GM21619 (cell line): ENCODE data around the gene WDR89.
"Not testable (repeated sequence)": the region's sequence is repeated elsewhere in the genome, so short reads cannot be mapped to it uniquely, and the experiment has no call there.

ENCODE experiments used
- ATAC-seq: cut with Tn5 transposase; IDR thresholded peaks from one replicate; pipeline ENCODE4 v1.9.1; 2021; ENCODE audit not compliant: unreplicated experiment

Gene WDR89

DNA sequence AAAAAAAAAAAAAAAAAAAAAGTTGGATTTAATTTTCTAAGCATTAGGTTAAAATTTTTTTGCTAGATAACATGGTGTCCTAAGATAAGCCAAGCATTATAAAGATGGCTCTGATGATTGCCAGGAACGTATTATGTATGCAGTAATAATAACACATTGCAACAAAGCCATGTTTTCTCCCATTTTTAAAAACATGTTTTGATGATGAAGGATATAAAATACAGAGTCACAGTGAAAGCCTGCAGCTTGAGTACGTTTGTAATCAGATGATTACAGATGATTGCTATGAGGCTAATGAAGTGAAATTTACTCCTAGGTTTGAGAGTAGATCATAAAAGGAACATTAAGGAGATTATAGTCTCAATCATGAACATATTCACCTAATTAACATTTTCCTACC is 13.3 kb upstream of the WDR89 start:
- no peak for ATAC-seq

DNA sequence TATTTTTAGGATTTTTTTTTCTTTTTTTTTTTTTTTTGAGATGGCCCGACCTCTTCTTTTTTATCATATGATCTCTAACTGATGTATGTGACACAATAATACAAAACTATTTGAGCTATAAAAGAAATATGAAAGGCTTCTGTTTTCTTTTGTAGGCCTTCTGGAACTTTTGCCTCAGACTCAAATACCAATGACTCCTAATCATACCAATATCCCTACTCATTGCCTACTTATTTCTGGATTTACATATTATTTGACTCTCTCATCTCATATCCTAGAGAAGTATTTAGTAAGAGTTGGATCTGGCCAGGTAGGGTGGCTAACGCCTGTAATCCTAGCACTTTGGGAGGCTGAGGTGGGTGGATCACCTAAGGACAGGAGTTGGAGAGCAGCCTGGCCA is 12.7 kb upstream of the WDR89 start:
- no peak for ATAC-seq

DNA sequence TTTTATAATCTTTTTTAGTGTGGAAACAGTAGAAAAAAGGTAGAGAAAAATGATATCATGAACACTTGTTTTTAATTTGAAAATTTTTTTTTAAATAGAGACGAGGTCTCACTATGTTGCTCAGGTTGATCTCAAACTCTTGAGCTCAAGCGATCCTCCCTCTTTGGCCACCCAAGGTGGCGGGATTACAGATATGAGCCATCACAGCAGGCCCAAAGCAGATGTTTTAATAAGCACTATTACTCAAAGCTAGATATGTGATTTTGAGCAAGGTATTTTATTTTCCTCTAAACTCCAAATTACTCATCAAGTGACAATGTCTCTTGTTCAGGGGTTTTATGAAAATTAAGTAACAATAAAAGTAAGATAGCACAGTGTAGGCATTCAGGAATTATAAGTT is 10.7 kb upstream of the WDR89 start:
- no peak for ATAC-seq

- ATAC-seq = peak; percentile 55
Observed at GRCh38 chr14:63650256-63650952, 8.7 kb upstream of the WDR89 start.

DNA sequence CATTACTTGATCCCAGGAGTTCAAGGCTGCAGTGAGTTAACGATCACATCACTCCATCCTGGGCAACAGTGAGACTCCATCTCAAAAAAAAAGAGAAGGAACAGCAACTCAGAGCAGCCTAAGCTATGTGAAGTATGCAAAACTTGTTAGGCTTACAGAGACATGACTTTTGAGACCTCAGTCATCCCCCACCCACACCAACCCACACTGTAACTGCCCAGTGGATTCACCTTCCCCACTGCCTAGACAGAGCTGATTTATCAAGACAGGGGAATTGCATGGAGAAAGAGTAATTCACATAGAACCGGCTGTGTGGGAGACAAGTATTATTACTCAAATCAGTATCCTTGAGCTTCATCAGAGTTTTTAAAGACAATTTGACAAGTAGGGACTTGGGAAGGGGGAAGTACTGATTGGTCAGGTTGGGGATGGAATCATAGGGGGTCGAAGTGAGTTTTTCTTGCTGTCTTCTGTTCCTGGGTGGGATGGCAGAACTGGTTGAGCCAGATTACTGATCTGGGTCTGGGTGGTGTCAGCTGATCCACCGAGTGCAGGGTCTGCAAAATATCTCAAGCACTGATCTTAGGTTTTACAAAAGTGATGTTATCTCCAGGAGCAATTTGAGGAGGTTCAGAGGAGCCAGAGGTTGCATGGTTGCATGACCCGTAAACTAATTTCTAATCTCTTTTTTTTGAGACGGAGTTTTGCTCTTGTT is 6.2 kb upstream of the WDR89 start:
- no peak for ATAC-seq

DNA sequence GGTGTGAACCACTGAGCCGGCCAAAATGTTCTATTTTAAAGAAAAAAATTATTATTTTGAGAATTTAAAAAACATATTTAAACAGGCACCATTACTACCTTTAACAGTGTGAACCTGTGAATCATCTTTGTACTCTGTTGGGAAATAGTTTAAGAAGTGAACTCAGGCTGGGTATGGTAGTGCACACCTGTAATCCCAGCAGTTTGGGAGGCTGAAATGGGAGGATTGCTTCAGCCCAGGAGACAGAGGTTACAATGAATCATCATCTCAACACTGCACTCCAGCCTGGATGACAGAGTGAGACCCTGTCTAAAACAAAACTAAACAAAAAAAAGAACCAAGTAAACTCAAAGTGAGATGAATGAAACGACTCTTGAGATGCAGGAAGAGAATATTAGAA is 3.1 kb upstream of the WDR89 start:
- ATAC-seq = no peak

DNA sequence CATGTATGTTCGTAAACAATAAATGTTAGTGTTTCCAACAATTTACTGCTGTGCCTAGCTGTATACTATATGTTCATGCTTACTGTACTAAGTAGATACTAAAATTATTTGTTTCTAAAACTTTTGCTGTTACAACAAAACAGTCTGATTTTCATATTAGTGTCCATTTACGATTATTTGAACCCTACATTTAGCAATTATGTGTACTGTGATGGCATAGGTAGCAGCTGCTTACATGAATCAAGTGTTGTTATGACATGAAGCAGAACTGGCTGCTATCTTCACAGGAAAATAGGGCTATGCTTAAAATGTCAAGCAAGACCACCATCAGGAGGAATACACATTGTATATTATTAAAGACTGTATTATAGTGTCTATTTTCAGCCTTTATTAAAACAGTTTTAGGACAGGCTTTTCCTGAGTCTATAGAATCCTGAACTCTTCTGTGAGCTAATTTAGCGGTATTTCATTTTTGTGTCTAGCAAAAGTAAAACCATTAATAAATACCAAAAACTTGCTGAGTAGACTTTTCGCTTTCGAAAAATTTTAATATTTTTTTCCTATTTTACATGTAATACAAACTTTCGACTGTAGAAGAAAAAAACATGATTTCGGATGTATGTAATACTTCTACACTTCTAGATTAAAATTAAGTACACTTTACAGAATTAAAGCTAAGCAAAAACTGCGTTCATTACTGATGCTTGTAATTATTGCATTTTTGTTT is 1.1 kb upstream of the WDR89 start:
- ATAC-seq = no peak

DNA sequence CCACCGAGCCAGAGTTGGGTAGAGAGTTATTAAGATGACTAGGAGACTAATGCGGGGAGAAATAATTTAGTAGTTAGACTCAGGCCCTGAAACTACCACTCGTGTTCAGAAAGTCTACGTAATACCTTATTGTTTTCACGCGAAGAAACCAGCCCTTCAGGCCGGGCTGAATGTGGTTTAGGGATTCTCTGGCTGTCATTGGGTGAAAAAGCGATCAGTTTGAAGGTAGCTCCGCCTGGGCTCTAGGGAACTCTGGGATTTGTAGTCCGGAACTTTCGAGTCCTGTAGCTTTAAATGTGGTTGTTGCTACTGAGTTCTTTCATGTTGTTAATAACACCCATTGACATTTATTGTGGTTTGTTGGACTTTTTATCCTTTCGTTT is 549 bp upstream of the WDR89 start:
- ATAC-seq = peak; percentile 57

GRCh38 chr14:63638493-63638892 is 3.2 kb downstream of the WDR89 start:
- ATAC-seq = no peak

DNA sequence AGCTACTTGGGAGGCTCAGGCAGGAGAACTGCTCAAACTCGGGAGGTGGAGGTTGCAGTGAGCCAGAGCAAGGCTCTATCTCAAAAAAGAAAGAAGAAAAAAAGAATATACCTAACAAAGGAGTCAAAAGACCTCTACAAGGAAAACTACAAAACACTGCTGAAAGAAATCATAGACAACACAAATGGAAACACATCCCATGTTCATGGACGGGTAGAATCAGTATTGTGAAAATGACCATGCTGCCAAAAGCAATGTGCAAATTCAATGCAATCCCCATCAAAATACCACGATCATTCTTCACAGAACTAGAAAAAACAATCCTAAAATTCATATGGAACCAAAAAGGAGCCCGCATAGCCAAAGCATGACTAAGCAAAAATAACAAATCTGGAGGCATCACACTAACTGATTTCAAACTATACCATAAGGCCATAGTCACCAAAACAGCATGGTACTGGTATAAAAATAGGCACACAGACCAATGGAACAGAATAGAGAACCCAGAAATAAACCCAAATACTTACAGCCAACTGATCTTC is 5.5 kb downstream of the WDR89 start:
- ATAC-seq = not testable (repeated sequence)

GRCh38 chr14:63633801-63634200 is 7.9 kb downstream of the WDR89 start:
- ATAC-seq = no peak

DNA sequence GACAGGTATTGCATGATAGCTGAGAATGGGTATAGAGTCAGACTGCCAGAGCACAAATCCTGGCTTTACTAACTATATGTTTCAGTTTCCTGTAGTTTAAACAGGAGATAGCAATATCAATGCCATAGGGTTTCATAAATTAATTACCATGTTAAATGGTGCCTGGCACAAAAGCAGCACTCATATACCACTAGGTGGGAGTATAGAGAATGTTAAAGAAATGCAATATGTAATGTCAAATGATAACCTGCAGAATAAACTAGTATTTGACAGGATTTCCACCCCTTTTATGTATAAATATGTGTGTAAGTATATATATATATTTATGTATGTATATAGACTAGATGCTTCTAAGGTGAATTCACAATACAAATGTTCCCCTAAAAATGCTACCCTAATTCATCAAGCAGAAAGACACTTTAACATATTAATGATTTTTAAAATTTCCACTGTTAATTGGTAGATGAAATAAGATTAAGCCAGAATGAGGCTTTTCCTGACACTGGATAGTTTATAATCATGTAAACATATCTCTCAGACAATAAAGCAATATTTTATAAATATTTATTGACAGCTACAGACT is 8.6 kb downstream of the WDR89 start:
- no peak for ATAC-seq

- no peak for ATAC-seq
Observed at GRCh38 chr14:63624701-63625100, 17.0 kb downstream of the WDR89 start.

- no peak for ATAC-seq
Observed at GRCh38 chr14:63624203-63624602, 17.5 kb downstream of the WDR89 start.

DNA sequence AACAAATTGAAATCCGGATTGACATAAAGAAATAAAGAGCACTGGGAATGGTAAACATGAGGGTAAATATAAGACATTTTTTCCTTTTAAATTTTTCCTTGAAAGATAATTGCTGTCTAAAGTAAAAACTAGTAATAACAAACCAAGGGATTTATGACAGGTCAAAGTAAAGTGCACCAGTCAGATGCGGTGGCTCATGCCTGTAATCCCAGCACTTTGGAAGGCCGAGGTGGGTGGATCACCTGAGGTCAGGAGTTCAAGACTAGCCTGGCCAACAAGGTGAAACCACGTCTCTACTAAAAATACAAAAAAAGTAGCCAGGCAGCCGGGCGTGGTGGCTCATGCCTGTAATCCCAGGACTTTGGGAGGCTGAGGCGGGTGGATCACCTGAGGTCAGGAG is 19.7 kb downstream of the WDR89 start:
- ATAC-seq = not testable (repeated sequence)

DNA sequence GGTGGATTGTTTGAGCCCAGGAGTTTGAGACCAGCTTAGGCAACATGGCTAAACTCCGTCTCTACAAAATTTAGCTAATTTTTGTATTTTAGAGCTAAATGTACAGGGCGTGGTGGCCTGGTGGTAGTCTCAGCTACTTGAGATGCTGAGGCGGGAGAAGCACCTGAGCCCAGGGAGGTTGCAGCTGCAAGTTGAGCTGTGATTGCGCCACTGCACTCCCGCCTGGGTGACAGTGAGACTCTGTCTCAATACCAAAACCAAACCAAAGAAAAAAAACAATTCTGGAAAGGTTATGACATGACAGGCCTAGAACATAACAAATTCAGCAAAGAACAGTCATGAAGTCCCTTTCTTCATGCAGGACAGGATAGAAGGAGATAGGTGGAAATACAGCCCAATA is 25.7 kb downstream of the WDR89 start:
- no peak for ATAC-seq

GRCh38 chr14:63614679-63615363 is 26.9 kb downstream of the WDR89 start:
- no peak for ATAC-seq

- ATAC-seq = no peak
Observed at GRCh38 chr14:63611078-63611477, 30.6 kb downstream of the WDR89 start.

DNA sequence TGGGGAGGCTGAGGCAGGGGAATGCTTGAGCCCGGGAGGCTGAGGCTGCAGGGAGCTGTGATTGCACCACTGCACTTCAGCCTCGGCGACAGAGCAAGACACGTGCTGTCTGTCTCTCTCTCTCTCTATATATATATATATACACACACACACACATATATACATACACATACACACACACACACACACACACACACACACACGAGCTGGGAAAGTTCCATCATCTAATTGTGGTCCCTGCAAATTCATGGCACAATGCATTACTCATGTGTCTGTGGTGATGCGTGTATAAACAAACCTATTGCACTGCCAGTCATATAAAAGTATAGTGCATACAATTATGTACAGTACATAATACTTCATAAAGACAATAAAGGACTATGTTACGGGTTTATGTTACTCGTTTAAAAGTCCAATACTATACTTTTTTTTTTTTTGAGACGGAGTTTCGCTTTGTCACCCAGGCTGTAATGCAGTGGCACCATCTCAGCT is 36.6 kb downstream of the WDR89 start:
- ATAC-seq = no peak

- no peak for ATAC-seq
Observed at GRCh38 chr14:63604626-63605025, 37.0 kb downstream of the WDR89 start.
